ENCODE data around the gene PLXNC1.

The PLXNC1 gene

GRCh38 chr12:94167071-94167755 is 18.8 kb downstream of the PLXNC1 start:
- no peak for DNase-seq (ENCODE audit: low spot score)
- H3K4me3 ChIP-seq, result no peak overlapping the region
- H3K27ac ChIP-seq, result no peak overlapping the region
- TF ChIP-seq, protein P1, sequence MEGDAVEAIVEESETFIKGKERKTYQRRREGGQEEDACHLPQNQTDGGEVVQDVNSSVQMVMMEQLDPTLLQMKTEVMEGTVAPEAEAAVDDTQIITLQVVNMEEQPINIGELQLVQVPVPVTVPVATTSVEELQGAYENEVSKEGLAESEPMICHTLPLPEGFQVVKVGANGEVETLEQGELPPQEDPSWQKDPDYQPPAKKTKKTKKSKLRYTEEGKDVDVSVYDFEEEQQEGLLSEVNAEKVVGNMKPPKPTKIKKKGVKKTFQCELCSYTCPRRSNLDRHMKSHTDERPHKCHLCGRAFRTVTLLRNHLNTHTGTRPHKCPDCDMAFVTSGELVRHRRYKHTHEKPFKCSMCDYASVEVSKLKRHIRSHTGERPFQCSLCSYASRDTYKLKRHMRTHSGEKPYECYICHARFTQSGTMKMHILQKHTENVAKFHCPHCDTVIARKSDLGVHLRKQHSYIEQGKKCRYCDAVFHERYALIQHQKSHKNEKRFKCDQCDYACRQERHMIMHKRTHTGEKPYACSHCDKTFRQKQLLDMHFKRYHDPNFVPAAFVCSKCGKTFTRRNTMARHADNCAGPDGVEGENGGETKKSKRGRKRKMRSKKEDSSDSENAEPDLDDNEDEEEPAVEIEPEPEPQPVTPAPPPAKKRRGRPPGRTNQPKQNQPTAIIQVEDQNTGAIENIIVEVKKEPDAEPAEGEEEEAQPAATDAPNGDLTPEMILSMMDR (IDR thresholded peaks at IDR 0.05), result no peak

GRCh38 chr12:94167756-94168416 is 19.5 kb downstream of the PLXNC1 start:
- no peak for DNase-seq (ENCODE audit: low spot score)
- TF ChIP-seq, protein P1 (IDR thresholded peaks at IDR 0.05), result no peak
- Histone ChIP-seq H3K27ac (no peak overlapping the region), H3K4me3 (no peak overlapping the region)

DNA sequence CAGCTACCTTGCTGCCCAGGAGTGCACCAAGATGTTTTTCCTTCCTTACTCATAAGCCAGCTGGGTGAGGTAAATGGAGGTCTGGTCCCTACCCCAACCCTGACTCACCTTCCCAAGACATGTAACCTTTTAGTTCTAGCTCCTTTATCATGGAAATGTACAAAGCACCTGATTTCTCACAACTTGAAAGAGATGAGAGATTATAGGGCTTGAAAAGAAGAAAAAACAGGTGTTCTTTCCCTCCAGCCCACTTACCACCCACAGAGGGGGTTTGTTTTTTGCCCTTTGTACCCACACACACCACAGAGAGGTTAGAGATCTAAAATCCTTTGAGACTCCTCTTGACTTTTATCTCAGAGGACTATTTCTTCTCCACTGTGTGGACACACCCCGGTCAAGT is 21.1 kb downstream of the PLXNC1 start:
- DNase-seq (ENCODE audit: low spot score), result no peak
- H3K4me3 ChIP-seq, result no peak overlapping the region
- no peak overlapping the region for H3K27ac ChIP-seq
- TF ChIP-seq, protein P1 (IDR thresholded peaks at IDR 0.05), result no peak

- Histone ChIP-seq H3K27ac (no peak overlapping the region), H3K4me3 (no peak overlapping the region)
- no peak for DNase-seq (ENCODE audit: low spot score)
- TF ChIP-seq, protein P1 (IDR thresholded peaks at IDR 0.05), result no peak
These were observed 21.8 kb downstream of the PLXNC1 start for GRCh38 chr12:94169966-94170689.

DNA sequence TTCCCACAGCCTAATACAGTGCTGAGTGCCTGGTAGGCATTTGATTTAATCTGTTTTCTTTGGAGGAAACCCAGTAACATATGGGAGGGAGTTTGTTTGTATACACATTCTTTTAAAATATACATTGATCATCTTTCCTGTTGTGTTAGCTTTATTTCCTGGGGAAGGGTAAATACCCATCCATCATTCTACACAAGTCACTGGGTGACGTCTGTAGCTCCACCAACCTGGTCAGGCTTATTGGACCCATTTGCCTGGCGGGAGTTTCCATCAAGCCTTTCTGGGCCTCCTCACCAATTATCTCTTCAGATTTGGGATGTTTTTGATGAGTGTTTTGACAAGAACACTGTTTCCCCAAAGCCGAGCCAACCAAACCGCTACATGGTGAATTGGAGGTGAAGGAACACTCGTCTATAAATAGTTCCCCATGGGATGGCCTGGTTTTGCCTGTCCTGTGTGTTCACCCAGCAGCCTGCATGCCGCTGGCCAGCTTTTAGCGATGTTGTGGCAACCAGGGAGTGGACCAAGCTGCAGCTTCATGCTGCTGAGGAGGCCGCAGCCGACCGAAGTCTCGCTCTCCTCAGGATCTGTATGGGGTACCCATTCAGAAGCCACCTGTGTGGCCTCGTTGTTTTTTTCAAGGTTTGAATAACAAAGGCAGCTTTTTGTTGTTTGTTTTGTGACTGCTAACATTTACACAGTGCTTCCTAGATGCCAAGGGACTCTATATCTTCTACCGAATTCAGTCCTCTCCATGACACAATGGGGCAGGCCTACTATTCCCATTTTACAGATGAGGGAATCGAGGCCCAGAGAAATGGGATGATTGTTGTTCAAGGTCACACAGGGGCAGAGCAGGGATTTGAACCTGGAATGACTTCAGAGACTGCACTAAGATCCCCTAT is 22.6 kb downstream of the PLXNC1 start:
- Histone ChIP-seq H3K27ac (no peak overlapping the region), H3K4me3 (no peak overlapping the region)
- TF ChIP-seq, protein P1 (IDR thresholded peaks at IDR 0.05), result no peak
- DNase-seq (ENCODE audit: low spot score), result no peak

- Histone ChIP-seq H3K27ac (no peak overlapping the region), H3K4me3 (no peak overlapping the region)
- TF ChIP-seq, protein P1 (IDR thresholded peaks at IDR 0.05), result no peak
- DNase-seq (ENCODE audit: low spot score), result no peak
These were observed 23.2 kb downstream of the PLXNC1 start for GRCh38 chr12:94171595-94171930.
